HG03565 (cell line): ENCODE data around the gene ONECUT2.
A peak's percentile ranks its signal among the peaks of the same experiment; 100 is the strongest.
"Not testable (repeated sequence)": the region's sequence is repeated elsewhere in the genome, so short reads cannot be mapped to it uniquely, and the experiment has no call there.

Source experiments
- ATAC-seq: cut with Tn5 transposase; IDR thresholded peaks from one replicate; pipeline ENCODE4 v1.9.1; 2021; ENCODE audit warnings: mild to moderate bottlenecking, moderate library complexity; ENCODE audit not compliant: unreplicated experiment

ONECUT2 gene

DNA sequence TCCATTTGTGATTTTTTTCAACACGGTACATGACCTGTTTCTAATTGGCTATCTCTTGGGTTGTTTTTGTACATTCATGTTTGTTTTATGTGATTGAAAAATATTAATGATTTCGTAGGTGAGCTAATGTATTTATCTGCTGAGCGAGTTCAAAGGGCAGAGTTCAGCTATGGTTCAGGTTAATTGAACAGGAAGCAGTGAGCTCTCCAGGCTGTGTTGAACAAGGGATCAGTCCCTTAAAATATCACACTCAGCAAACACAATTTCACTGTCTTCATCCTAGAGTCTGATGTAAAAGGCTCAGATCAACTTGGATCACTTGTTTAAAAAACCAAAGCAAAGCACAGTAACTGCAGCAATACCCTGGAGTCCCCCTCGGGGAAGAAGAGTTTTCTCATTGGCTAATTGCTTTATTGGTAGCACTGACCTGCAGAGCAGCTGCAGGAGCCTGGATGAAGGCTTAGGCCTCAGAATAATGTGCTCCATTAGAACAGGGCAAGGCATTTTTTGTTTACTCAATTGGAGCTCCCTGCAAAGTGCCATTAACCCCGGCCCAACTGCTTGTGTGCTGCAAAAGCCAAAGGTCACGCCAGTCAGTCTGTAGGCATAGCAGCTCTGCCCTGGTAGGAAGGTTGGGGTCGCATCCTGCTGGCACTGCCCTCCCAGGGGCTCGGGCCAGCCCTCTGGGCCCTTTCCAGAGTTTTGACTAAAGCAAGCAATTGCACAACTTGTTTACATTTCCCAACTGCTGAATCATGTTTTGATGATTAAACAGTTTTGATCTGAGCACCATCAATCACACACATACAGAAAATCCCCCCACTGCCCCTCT, 10.5 kb downstream of the ONECUT2 start:
- ATAC-seq: no peak

DNA sequence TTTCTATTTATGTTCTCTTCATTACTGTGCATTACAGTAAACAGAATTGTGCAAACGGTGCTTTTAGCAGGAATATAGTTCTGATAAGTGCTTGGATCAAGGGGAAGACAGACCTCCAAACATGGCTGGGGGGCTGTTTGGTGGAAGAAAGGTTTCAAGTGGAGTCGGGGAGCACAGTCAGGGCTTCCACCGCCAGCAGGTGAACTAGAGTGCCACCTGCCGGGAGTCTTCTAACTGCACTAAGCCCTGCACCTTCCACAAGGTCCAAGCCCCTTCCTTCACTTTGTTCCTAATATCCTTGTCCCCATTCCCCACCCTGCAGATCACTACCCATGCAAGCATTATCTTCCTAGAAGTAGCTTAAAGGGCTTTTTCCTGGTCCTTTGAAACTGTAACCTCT, 11.1 kb downstream of the ONECUT2 start:
- ATAC-seq: no peak

DNA sequence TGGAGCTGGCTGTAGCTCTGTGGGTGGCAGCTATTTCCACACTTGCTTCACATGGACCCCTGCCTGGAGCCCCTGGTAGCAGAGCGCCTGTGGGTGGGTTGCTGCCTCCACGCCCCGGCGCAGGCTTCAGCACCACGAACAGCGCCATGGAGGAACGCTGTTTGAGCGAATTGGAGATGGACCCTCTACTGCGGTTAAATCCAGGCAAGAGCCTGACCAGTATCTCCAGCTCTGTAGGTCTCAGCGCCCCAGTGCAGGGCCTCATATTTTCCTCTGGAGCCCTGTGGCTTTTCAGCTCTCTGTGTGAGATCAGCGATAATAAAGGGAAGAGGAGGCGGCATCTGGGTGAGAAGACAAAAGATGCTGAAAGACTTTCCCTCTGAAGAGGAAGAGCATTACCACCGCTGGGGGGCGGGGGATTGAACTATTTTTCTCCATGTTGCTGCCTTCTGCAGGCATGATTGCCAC, 12.0 kb downstream of the ONECUT2 start:
- ATAC-seq: no peak

DNA sequence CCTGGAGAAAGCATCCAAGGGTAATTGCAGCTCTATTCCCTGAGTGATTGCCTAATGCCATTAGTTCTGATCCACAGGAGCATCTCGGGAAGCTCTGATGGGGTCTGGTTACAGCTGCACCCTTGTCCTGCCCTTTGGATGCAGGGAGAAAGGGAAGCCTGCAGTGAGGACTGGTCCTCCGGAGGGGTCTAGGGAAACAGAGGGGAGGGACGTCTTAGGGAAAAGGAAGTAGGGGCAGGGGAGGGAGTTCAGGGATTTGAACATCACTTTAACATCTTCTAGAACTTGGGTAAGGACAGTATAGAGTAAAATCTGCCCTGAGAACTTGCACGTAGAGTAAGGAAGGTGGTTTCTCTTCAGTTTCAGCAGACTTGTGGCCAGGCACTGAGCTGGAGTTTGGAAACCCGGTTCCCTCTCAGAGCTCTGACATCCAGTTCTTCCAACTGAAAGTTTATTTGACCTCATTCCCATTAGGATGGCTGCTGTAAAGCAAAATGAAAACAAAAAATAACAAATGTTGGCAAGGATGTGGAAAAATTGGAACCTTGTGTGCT, 20.5 kb downstream of the ONECUT2 start:
- ATAC-seq: no peak

DNA sequence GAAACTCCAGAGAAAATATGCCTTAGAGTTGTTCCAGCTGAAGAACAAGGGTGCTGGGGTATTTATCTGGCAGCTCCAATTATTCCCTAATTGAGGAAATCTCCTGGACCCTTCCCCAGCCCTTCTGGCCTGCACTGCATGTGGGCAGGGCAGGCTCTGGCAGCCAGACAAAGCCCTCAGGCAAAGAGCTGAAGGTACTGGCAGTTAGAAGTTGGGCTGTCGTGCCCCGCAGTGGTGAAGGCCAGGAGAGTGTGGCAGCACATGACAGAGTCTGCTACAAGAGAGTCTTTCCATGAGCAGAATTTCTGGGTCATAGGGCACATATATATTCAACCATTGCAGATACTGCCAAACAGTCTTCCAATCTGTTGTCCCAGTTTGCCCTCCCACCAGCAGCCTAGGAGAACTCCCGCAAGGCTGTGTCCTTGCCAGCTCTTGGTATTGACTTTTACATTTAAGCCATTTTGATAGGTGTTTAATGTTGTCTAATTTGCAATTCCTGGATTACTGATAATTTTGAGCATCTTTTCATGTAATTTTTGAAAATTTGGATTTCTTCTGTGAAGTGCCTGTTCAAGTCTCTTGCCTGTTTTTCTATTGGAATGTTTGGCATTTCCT, 26.6 kb downstream of the ONECUT2 start:
- no peak for ATAC-seq

DNA sequence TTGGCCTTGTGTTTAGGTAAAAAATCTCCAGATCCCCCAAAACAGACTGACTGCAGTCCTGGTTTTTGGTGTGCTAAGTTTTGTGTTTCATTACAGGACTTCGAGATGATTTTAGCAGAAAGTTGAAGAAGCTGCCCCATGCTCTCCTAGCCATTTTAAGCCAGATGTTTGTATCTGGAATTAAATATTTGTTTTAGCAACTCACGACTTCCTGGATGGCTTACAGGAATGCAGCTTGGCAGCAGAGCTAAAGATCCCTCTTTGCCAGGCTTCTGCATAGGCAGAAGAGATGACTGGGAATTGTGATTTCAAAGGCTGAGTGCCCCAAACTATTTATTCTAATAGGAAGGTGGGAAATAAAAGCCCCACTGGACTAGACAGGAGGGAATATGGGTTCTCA, 31.1 kb downstream of the ONECUT2 start:
- ATAC-seq: no peak

DNA sequence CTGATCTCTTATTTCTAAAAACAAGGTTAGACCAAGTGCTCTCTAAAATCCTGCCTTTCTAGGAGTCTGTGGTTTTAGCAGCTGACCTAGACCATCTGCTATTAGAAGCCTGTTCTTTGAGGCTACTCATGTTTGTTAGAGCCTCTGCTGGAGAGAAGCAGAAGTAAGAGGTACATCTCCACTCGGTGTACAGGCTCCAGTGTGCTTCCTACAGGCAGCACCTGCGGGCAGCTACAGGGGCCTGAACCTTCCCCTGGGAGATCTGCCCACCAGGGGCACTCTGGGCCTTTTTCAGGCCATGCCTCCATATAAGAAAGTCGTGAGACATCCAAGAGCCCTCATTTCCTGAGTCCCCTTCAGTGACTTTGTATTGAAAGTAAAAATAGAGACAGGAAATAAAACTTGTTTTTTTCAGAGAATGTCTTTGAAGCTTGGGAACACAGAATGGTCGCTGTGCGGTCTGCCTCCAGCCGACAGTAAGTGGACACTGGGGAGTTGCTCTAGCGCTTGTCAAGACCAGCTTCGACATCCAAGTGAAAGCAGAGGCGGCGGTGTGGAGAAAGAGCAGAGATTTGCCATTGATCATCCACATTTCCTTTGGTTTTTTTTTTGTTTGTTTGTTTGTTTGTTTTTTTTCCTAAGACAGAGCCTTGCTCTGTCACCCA, 31.7 kb downstream of the ONECUT2 start:
- ATAC-seq: peak; percentile 45

DNA sequence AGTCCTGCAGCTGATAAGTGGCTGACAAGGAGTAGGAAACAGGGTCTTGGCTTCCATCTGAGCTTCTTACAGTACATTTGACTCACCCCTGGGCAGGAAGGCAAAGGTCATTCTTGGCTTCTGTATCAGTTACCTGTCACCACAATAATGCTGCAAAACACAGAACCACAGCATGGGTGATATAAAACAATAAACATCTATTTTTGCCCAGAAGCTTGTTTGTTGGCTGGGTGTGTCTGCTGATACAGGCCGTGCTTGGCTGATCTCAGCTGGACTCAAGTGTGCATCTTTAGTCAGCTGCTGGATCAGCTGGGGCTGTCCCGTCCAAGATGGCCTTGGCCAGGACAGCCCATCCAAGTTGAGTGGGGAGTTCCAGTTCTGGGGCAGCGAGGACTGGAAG, 34.7 kb downstream of the ONECUT2 start:
- no peak for ATAC-seq

- ATAC-seq: no peak
Measured at GRCh38 chr18:57475408-57475807, 40.2 kb downstream of the ONECUT2 start.

DNA sequence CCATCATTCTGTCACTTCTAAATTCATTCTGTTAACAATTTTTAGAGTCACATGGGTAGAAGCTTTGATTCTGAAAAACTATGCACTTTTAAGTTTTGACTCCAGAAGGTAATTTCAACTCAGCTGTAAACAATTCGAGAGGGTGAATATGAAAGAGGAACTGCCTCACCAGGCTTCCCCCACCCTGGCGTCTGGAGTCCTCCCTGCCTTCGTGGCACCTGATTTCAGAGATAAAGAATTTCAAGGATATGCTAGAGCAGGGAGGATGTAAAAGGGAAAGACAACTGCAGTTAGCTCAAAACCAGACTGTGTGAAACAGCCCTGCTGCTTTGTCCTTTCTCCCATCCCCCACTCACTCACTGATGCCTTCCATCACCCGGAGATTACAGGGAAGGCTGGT, 40.7 kb downstream of the ONECUT2 start:
- no peak for ATAC-seq

GRCh38 chr18:57480733-57481132, 45.6 kb downstream of the ONECUT2 start:
- ATAC-seq: no peak

DNA sequence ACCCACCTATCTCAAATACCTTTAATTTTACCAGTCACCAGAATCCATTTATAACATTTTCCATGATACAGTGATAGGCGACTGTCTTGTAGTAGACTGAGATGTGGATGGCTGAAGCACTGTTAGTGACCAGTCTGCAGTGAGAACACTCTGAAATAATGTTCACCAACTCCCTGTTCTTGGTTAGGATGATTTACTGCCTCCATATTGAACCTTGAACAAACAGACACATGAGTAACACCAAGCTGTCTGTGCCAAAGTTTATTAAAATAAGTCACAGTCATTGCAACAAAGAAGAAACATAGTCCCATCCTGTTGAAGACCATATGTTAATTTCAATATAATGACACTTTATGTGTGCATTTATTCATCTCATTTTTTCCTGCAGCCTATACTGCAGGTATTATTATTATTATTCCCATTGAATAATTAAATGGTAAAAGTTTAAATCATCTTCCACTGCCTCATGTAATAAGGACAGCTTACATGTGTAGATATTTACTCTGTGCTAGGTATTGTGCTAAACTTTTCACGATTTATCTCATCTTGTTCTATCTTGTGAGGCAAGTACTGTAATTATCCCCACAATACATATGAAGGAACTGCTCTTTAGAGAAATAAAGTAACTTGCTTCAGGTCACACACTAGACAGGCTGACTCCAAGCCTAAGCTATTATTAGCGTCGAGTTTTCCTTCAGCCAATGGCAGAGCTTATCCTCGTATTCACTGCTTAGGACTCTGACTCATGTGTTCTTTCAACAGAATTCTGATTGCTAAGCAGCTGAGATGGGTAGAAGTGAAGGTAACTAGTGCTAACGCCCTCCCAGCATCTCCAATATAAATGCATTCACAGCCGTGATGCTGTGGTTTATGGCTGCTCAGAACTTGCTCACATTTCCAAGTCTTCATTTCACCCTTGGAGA, 62.5 kb downstream of the ONECUT2 start:
- ATAC-seq: no peak

- no peak for ATAC-seq
Measured at GRCh38 chr18:57498682-57499256, 63.6 kb downstream of the ONECUT2 start.

- no peak for ATAC-seq
Measured at GRCh38 chr18:57502624-57503023, 67.5 kb downstream of the ONECUT2 start.

DNA sequence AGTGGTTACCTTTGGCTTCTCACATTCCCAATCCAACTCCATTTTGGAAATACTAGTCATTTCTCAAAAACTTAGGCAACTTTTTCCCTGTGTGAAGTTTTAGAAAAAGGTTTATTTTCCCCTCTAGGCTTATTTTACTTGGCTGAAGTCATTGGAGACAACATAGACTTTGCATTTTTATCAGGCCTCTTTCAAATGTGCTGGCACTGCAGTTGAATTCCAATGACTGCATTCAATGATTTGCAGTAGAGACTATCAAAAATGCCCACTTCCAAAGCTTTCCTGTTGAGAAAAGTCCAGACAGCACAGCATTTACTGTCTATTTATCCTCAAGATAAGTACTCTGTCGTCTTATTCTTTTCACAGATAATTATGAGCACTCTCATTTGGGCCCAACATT, 70.1 kb downstream of the ONECUT2 start:
- no peak for ATAC-seq

- ATAC-seq: no peak
Measured at GRCh38 chr18:57516056-57516455, 80.9 kb downstream of the ONECUT2 start.

- ATAC-seq: no peak
Measured at GRCh38 chr18:57518533-57518932, 83.4 kb downstream of the ONECUT2 start.

GRCh38 chr18:57519668-57520424, 84.7 kb downstream of the ONECUT2 start:
- ATAC-seq: no peak

DNA sequence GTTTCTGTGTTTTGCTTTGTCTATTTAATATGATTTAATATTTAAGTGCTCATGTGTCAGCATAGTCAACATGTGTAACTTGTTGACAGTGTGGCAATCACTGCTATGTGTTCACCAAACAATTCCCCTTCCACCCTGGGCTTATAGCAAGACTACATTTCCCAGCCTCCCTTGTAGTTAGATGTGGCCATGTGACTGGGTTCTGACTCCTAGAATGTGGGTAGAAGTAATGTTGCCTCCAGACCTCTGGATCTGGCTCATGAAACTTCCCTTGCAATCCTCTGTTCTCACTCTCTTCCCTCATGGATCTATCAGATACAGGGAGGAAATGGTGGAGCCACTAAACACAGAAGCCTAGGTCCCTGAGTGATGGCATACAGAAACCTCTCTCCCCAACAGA, 87.2 kb downstream of the ONECUT2 start:
- not testable (repeated sequence) for ATAC-seq
